Liver (tissue), 9 donors: ENCODE data around the gene OSBPL9. TPM values are rescaled to one million over a fixed set of nuclear protein-coding genes. Genes with fewer than 3 reads are reported as not detected.

Experiments
- DNase-seq: peaks from one replicate; pipeline ENCODE4 v3.0.0-alpha.2; 2017; ENCODE audit warnings: low spot score
- H3K27ac ChIP-seq, 2 donors: one replicate each; pipeline ENCODE4 v1.7.0; 2013; ENCODE audit warnings: inconsistent platforms in 2 of 2, low read length in 2 of 2, control low read depth in 1 of 2, low read depth in 1 of 2, mild to moderate bottlenecking in 1 of 2
- H3K27me3 ChIP-seq, 4 donors: one replicate each; pipeline versions ENCODE4 v1.6.1 to v1.7.0; 2013; ENCODE audit warnings: low read length in 3 of 4, inconsistent platforms in 1 of 4, mild to moderate bottlenecking in 1 of 4, moderate library complexity in 1 of 4; ENCODE audit not compliant: control insufficient read depth in 4 of 4, insufficient read depth in 4 of 4
- H3K36me3 ChIP-seq, 4 donors: one replicate each; pipeline versions ENCODE4 v1.6.1 to v1.7.0; 2013; ENCODE audit warnings: low read length in 3 of 4, mild to moderate bottlenecking in 3 of 4, low read depth in 1 of 4, moderate library complexity in 1 of 4; ENCODE audit not compliant: control insufficient read depth in 4 of 4, insufficient read depth in 3 of 4
- H3K4me1 ChIP-seq, 4 donors: one replicate each; pipeline versions ENCODE4 v1.6.1 to v1.7.0; 2013; ENCODE audit warnings: low read length in 3 of 4, mild to moderate bottlenecking in 3 of 4, moderate library complexity in 1 of 4; ENCODE audit not compliant: control insufficient read depth in 4 of 4, insufficient read depth in 4 of 4
- H3K4me3 ChIP-seq, 3 donors: one replicate each; pipeline versions ENCODE4 v1.6.1 to v1.7.0; 2013; ENCODE audit warnings: low read length in 3 of 3, control low read depth in 1 of 3, low read depth in 1 of 3, mild to moderate bottlenecking in 1 of 3
- H3K9ac ChIP-seq, 2 donors: one replicate each; pipeline ENCODE4 v1.7.0; 2013; ENCODE audit warnings: low read length in 2 of 2, mild to moderate bottlenecking in 2 of 2, moderate library complexity in 2 of 2, control low read depth in 1 of 2, low read depth in 1 of 2
- H3K9me3 ChIP-seq, 4 donors: one replicate each; pipeline versions ENCODE4 v1.6.1 to v1.7.0; 2013; ENCODE audit warnings: low read length in 3 of 4; ENCODE audit not compliant: control insufficient read depth in 4 of 4
- FOXA1 ChIP-seq: IDR thresholded peaks from 2 replicates; pipeline ENCODE4 v1.6.1; 2016; ENCODE audit warnings: antibody characterized with exemption
- FOXA2 ChIP-seq: IDR thresholded peaks from 2 replicates; pipeline ENCODE4 v1.6.1; 2016; ENCODE audit warnings: antibody characterized with exemption
- GABPA ChIP-seq, 2 donors: IDR thresholded peaks in 1 of 2; conservative IDR thresholded peaks in 1 of 2; 2 replicates each; pipeline ENCODE4 v1.6.1; 2016; ENCODE audit warnings: antibody characterized with exemption in 2 of 2, mild to moderate bottlenecking in 1 of 2, moderate library complexity in 1 of 2
- HNF4A ChIP-seq, 2 donors: conservative IDR thresholded peaks; 2 replicates each; pipeline ENCODE4 v1.6.1; 2016; ENCODE audit warnings: antibody characterized with exemption in 2 of 2, mild to moderate bottlenecking in 2 of 2
- HNF4G ChIP-seq: IDR thresholded peaks from 2 replicates; pipeline ENCODE4 v1.6.1; 2016; ENCODE audit warnings: antibody characterized with exemption
- JUND ChIP-seq, 2 donors: IDR thresholded peaks; 2 replicates each; pipeline ENCODE4 v1.6.1; 2016; ENCODE audit warnings: antibody characterized with exemption in 2 of 2
- NR2F2 ChIP-seq: IDR thresholded peaks from 2 replicates; pipeline ENCODE4 v1.6.1; 2016; ENCODE audit warnings: antibody characterized with exemption
- RAD21 ChIP-seq, 2 donors: IDR thresholded peaks; 2 replicates each; pipeline ENCODE4 v1.6.1; 2016; ENCODE audit warnings: antibody characterized with exemption in 2 of 2, mild to moderate bottlenecking in 2 of 2
- RXRA ChIP-seq, 2 donors: IDR thresholded peaks; 2 replicates each; pipeline ENCODE4 v1.6.1; 2017 to 2018; ENCODE audit warnings: antibody characterized with exemption in 2 of 2, mild to moderate bottlenecking in 1 of 2
- TAF1 ChIP-seq: conservative IDR thresholded peaks from 2 replicates; pipeline ENCODE4 v1.6.1; 2016; ENCODE audit warnings: antibody characterized with exemption, mild to moderate bottlenecking
- YY1 ChIP-seq: IDR thresholded peaks from 2 replicates; pipeline ENCODE4 v1.6.1; 2016; ENCODE audit warnings: antibody characterized with exemption, mild to moderate bottlenecking
- WGBS: extraction: QIAGEN DNeasy Blood & Tissue Kit; methylation state at CpG from one replicate; pipeline ENCODE4 v1.1.7; 2013; 5-methylcytosine and 5-hydroxymethylcytosine counted together
- polyA plus RNA-seq, 2 donors: library from polyadenylated mRNA; stranded (reverse) in 1 of 2; unstranded in 1 of 2; fragments of 200-250 nt in 1 of 2; fragments of >200 nt in 1 of 2; fragmentation: Nextera tagmentation in 1 of 2; extraction: Ambion mirVana in 1 of 2; gene quantifications; one replicate each; pipeline versions ENCODE4 v1.2.1 to v1.2.3, GENCODE V29; 2013 to 2015
- total RNA-seq, 2 donors: library from RNA; depleted of rRNA; stranded (reverse); fragments of >200 nt; gene quantifications; one replicate each; pipeline ENCODE4 v1.2.3, GENCODE V29; 2014
- TF ChIP-seq, protein P1 (sequence below): IDR thresholded peaks from 2 replicates; pipeline ENCODE4 v1.6.1; 2016; ENCODE audit warnings: antibody characterized with exemption, mild to moderate bottlenecking
- TF ChIP-seq, protein P2 (sequence below): IDR thresholded peaks from 2 replicates; pipeline ENCODE4 v1.6.1; 2016; ENCODE audit warnings: antibody characterized with exemption
- TF ChIP-seq, protein P3 (sequence below): fragments of 150-350 bp; IDR thresholded peaks from 2 replicates; pipeline ENCODE4 v1.5.1; 2017; ENCODE audit warnings: improper control_type of control experiment, low read depth, low read length; ENCODE audit not compliant: missing input control
- TF ChIP-seq, protein P4 (sequence below): IDR thresholded peaks from 2 replicates; pipeline ENCODE4 v1.6.1; 2016; ENCODE audit warnings: antibody characterized with exemption
- TF ChIP-seq, protein P5 (sequence below): IDR thresholded peaks from 2 replicates; pipeline ENCODE4 v1.6.1; 2016; ENCODE audit warnings: antibody characterized with exemption
- donor health status: healthy.
- donor health status: healthy.
- donor health status: healthy.
- donor health status: healthy.
- donor health status: healthy.

Gene OSBPL9
- total and polyA plus RNA-seq, 4 donors, result 52.1 to 129 (median 60.4) TPM

DNA sequence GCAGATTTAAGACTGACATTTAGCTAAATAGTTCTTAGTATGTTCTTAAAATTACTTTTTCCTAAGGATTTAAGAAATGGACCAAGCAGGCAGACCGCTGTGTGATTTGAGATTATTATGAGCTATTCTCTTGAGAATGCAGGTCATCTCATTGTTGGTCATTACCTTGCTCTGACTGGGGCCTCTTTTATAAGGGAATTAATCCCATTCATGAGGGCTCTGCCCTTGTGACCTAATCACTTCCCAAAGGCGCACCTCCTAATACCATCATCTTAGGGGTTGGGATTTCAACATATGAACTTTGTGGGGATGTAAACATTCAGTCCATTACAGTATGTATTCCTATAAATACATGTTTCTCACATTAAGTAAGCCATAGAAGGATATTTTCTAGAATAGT is 24.2 kb downstream of the OSBPL9 start:
- Histone ChIP-seq H3K36me3 (no peaks in the 10 kb centered on the region), H3K9ac (no peak overlapping the region), H3K27ac (no peak overlapping the region), H3K9me3 (no peaks in the 10 kb centered on the region), H3K27me3 (no peaks in the 10 kb centered on the region), H3K4me1 (peaks cover 0 to 3% (median under 1%) of the 10 kb centered on the region in 4 donors), H3K4me3 (no peak overlapping the region)
- TF ChIP-seq FOXA1 (no peak), TAF1 (no peak), RXRA (IDR thresholded peaks at IDR 0.05) (no peak), HNF4G (no peak), NR2F2 (no peak), GABPA (IDR thresholded peaks at IDR 0.05 in 1 of 2, conservative IDR thresholded peaks at IDR 0.05 in 1 of 2) (no peak), YY1 (no peak), RAD21 (IDR thresholded peaks at IDR 0.05) (no peak), FOXA2 (no peak), HNF4A (conservative IDR thresholded peaks at IDR 0.05) (no peak), JUND (IDR thresholded peaks at IDR 0.05) (no peak)
- TF ChIP-seq, protein P1, sequence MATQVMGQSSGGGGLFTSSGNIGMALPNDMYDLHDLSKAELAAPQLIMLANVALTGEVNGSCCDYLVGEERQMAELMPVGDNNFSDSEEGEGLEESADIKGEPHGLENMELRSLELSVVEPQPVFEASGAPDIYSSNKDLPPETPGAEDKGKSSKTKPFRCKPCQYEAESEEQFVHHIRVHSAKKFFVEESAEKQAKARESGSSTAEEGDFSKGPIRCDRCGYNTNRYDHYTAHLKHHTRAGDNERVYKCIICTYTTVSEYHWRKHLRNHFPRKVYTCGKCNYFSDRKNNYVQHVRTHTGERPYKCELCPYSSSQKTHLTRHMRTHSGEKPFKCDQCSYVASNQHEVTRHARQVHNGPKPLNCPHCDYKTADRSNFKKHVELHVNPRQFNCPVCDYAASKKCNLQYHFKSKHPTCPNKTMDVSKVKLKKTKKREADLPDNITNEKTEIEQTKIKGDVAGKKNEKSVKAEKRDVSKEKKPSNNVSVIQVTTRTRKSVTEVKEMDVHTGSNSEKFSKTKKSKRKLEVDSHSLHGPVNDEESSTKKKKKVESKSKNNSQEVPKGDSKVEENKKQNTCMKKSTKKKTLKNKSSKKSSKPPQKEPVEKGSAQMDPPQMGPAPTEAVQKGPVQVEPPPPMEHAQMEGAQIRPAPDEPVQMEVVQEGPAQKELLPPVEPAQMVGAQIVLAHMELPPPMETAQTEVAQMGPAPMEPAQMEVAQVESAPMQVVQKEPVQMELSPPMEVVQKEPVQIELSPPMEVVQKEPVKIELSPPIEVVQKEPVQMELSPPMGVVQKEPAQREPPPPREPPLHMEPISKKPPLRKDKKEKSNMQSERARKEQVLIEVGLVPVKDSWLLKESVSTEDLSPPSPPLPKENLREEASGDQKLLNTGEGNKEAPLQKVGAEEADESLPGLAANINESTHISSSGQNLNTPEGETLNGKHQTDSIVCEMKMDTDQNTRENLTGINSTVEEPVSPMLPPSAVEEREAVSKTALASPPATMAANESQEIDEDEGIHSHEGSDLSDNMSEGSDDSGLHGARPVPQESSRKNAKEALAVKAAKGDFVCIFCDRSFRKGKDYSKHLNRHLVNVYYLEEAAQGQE, result no peak
- TF ChIP-seq, protein P2, sequence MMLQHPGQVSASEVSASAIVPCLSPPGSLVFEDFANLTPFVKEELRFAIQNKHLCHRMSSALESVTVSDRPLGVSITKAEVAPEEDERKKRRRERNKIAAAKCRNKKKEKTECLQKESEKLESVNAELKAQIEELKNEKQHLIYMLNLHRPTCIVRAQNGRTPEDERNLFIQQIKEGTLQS, result no peak
- TF ChIP-seq, protein P3, sequence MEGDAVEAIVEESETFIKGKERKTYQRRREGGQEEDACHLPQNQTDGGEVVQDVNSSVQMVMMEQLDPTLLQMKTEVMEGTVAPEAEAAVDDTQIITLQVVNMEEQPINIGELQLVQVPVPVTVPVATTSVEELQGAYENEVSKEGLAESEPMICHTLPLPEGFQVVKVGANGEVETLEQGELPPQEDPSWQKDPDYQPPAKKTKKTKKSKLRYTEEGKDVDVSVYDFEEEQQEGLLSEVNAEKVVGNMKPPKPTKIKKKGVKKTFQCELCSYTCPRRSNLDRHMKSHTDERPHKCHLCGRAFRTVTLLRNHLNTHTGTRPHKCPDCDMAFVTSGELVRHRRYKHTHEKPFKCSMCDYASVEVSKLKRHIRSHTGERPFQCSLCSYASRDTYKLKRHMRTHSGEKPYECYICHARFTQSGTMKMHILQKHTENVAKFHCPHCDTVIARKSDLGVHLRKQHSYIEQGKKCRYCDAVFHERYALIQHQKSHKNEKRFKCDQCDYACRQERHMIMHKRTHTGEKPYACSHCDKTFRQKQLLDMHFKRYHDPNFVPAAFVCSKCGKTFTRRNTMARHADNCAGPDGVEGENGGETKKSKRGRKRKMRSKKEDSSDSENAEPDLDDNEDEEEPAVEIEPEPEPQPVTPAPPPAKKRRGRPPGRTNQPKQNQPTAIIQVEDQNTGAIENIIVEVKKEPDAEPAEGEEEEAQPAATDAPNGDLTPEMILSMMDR, result no peak
- TF ChIP-seq, protein P4, sequence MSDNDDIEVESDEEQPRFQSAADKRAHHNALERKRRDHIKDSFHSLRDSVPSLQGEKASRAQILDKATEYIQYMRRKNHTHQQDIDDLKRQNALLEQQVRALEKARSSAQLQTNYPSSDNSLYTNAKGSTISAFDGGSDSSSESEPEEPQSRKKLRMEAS, result no peak
- TF ChIP-seq, protein P5, sequence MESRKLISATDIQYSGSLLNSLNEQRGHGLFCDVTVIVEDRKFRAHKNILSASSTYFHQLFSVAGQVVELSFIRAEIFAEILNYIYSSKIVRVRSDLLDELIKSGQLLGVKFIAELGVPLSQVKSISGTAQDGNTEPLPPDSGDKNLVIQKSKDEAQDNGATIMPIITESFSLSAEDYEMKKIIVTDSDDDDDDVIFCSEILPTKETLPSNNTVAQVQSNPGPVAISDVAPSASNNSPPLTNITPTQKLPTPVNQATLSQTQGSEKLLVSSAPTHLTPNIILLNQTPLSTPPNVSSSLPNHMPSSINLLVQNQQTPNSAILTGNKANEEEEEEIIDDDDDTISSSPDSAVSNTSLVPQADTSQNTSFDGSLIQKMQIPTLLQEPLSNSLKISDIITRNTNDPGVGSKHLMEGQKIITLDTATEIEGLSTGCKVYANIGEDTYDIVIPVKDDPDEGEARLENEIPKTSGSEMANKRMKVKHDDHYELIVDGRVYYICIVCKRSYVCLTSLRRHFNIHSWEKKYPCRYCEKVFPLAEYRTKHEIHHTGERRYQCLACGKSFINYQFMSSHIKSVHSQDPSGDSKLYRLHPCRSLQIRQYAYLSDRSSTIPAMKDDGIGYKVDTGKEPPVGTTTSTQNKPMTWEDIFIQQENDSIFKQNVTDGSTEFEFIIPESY, result no peak
- 96% methylated on average over 2 of the region's 2 CpGs for WGBS
- no peak for DNase-seq

DNA sequence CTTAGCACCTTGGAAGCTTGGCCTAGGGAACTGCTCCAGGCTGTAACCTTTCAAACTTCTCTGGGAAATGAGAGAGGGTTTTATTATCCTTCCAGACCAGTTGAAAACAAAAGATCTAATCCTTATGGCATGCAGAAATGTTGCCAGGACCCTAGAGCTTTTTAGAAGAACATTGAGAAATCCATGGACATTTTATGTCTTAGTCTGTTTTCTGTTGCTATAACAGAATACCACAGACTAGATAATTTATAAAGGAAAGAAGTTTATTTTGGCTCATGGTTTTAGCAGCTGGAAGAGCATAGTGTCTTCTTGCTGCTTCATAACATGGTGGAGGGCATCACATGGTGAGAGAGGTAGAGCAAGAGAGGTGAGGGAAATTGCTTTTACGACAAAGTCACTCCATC is 25.8 kb downstream of the OSBPL9 start:
- no peak overlapping the region for H3K27ac ChIP-seq
- no peak overlapping the region for H3K9ac ChIP-seq

More for the DNA sequence above, 25.8 kb downstream of the OSBPL9 start:
- no peak for DNase-seq
- no peak overlapping the region for H3K4me3 ChIP-seq
- WGBS, result 88% methylated on average over 1 of the region's 1 CpG
- H3K4me1 ChIP-seq, result peaks cover 1 to 7% (median 5%) of the 10 kb centered on the region in 4 donors
- no peaks in the 10 kb centered on the region for H3K27me3 ChIP-seq
- TF ChIP-seq, protein P4, result no peak
- TF ChIP-seq FOXA2 (no peak), JUND (IDR thresholded peaks at IDR 0.05) (no peak), HNF4G (no peak), YY1 (no peak), GABPA (IDR thresholded peaks at IDR 0.05 in 1 of 2, conservative IDR thresholded peaks at IDR 0.05 in 1 of 2) (no peak), TAF1 (no peak), RAD21 (IDR thresholded peaks at IDR 0.05) (no peak), RXRA (IDR thresholded peaks at IDR 0.05) (no peak), HNF4A (conservative IDR thresholded peaks at IDR 0.05) (no peak)
- TF ChIP-seq, protein P1, result no peak
- no peaks in the 10 kb centered on the region for H3K36me3 ChIP-seq
- H3K9me3 ChIP-seq, result no peaks in the 10 kb centered on the region
